B cell (primary cell): ENCODE results near the gene IMPA2. TPM values are rescaled to one million over a fixed set of nuclear protein-coding genes. Genes with fewer than 3 reads are reported as not detected.
"Not testable (repeated sequence)": the region's sequence is repeated elsewhere in the genome, so short reads cannot be mapped to it uniquely, and the experiment has no call there.

Source experiments
- ATAC-seq: fragments of 200-7000 bp; cut with Tn5 transposase; one replicate; pipeline ENCODE4 v1.10.0; 2021; ENCODE audit warnings: low read depth, mild to moderate bottlenecking, moderate number of reproducible peaks, moderate library complexity
- CTCF ChIA-PET: fragments of 350-600 bp; sonication (Branson Sonifier 250); formaldehyde crosslinking; loops from one replicate; lab custom pipeline; 2021; ENCODE audit warnings: antibody characterized with exemption, inconsistent platforms; lab: Charles Lee
- POLR2A ChIA-PET: fragments of 350-600 bp; sonication (Branson Sonifier 250); formaldehyde crosslinking; loops from one replicate; lab custom pipeline; 2021; ENCODE audit warnings: antibody characterized with exemption; lab: Charles Lee
- DNase-seq: peaks from one replicate; pipeline ENCODE4 v3.0.0; 2013
- H2AFZ ChIP-seq: 2 replicates; pipeline ENCODE4 v1.6.1; 2012; ENCODE audit warnings: mild to moderate bottlenecking, low read depth, low read length; ENCODE audit not compliant: insufficient read depth, poor library complexity, severe bottlenecking
- H3K27ac ChIP-seq, 2 donors: 1 replicate in 1 of 2; 2 replicates in 1 of 2; pipeline ENCODE4 v1.5.1; 2012 to 2013; ENCODE audit warnings: low read length in 2 of 2, mild to moderate bottlenecking in 2 of 2, moderate library complexity in 1 of 2
- H3K27me3 ChIP-seq, 4 experiments: fragments of 200-600 bp in 1 of 4; sonication (generic) in 1 of 4; replicated peaks in 1 of 4; 1 replicate in 2 of 4; 2 replicates in 2 of 4; pipeline versions ENCODE4 v1.6.1 to v1.7.0; 2013 to 2016; ENCODE audit warnings: low read length in 3 of 4, mild to moderate bottlenecking in 2 of 4, mixed read lengths in 1 of 4, moderate library complexity in 1 of 4; ENCODE audit not compliant: insufficient read depth in 4 of 4, control insufficient read depth in 3 of 4; ENCODE audit errors: control extremely low read depth in 1 of 4
- H3K36me3 ChIP-seq, 2 experiments: replicated peaks in 1 of 2; 1 replicate in 1 of 2; 2 replicates in 1 of 2; pipeline versions ENCODE4 v1.6.1 to v1.7.1; 2013; ENCODE audit warnings: low read length in 1 of 2; ENCODE audit not compliant: insufficient read depth in 2 of 2, control insufficient read depth in 1 of 2; ENCODE audit errors: control extremely low read depth in 1 of 2, extremely low read depth in 1 of 2
- H3K4me1 ChIP-seq, 2 donors: fragments of 200-600 bp in 1 of 2; sonication (generic) in 1 of 2; 1 replicate in 1 of 2; 2 replicates in 1 of 2; pipeline versions ENCODE4 v1.5.1 to v1.6.1; 2013 to 2017; ENCODE audit warnings: low read length in 2 of 2; ENCODE audit not compliant: control insufficient read depth in 2 of 2, insufficient read depth in 2 of 2
- H3K4me2 ChIP-seq: replicated peaks from 2 replicates; pipeline ENCODE3; 2012; ENCODE audit warnings: mild to moderate bottlenecking, low read depth, low read length; ENCODE audit not compliant: poor library complexity, severe bottlenecking
- H3K4me3 ChIP-seq, 5 experiments: fragments of 200-600 bp in 1 of 5; sonication (generic) in 1 of 5; 1 replicate in 3 of 5; 2 replicates in 2 of 5; pipeline versions ENCODE4 v1.5.1 to v1.7.0; 2011 to 2016; ENCODE audit warnings: low read length in 4 of 5, mild to moderate bottlenecking in 4 of 5, low read depth in 2 of 5, control low read depth in 1 of 5, moderate library complexity in 1 of 5; ENCODE audit not compliant: insufficient read depth in 1 of 5; ENCODE audit errors: control extremely low read depth in 1 of 5, extremely low read depth in 1 of 5
- H3K79me2 ChIP-seq: fragments of 200-600 bp; sonication (generic); one replicate; pipeline ENCODE4 v1.6.0; 2016; ENCODE audit warnings: low read length; ENCODE audit not compliant: control insufficient read depth, insufficient read depth
- H3K9ac ChIP-seq: fragments of 200-600 bp; sonication (generic); 2 replicates; pipeline ENCODE4 v1.6.1; 2017; ENCODE audit warnings: mild to moderate bottlenecking, low read length, moderate library complexity
- H3K9me3 ChIP-seq, 3 donors: one replicate each; pipeline versions ENCODE4 v1.6.1 to v1.7.1; 2013; ENCODE audit warnings: low read length in 2 of 3; ENCODE audit not compliant: control insufficient read depth in 2 of 3, insufficient read depth in 1 of 3; ENCODE audit errors: control extremely low read depth in 1 of 3
- H4K20me1 ChIP-seq: 2 replicates; pipeline ENCODE4 v1.6.0; 2012; ENCODE audit warnings: mild to moderate bottlenecking, low read length; ENCODE audit not compliant: insufficient read depth, control insufficient read depth, poor library complexity, severe bottlenecking
- H3K27ac Mint-ChIP-seq: one replicate; pipeline ENCODE4 v1.8.0; 2021; ENCODE audit warnings: mixed read lengths
- H3K27me3 Mint-ChIP-seq: one replicate; pipeline ENCODE4 v1.8.0; 2021; ENCODE audit warnings: mixed read lengths
- H3K4me1 Mint-ChIP-seq: one replicate; pipeline ENCODE4 v1.8.0; 2021; ENCODE audit warnings: mixed read lengths
- H3K4me3 Mint-ChIP-seq: one replicate; pipeline ENCODE4 v1.8.0; 2021; ENCODE audit warnings: mixed read lengths
- H3K9me3 Mint-ChIP-seq: one replicate; pipeline ENCODE4 v1.8.0; 2022; ENCODE audit warnings: mixed read lengths; ENCODE audit not compliant: insufficient read depth
- CTCF ChIP-seq: fragments of 200-600 bp; IDR thresholded peaks from one replicate; pipeline ENCODE4 v1.8.0; 2022; ENCODE audit warnings: antibody characterized with exemption, mild to moderate bottlenecking
- EZH2 ChIP-seq: IDR thresholded peaks from 2 replicates; pipeline ENCODE4 v1.6.1; 2012; ENCODE audit warnings: borderline replicate concordance, low read depth, mild to moderate bottlenecking, moderate library complexity, low read length; ENCODE audit not compliant: insufficient read depth, poor library complexity, severe bottlenecking
- WGBS: methylation state at CpG from one replicate; pipeline ENCODE4 v1.1.5; 2013; ENCODE audit warnings: missing lambda C conversion rate; ENCODE audit not compliant: insufficient coverage; 5-methylcytosine and 5-hydroxymethylcytosine counted together
- intact Hi-C: fragments of 100-400 bp; cut with micrococcal nuclease; formaldehyde crosslinking; loops from one replicate; pipeline ENCODE4 v1.10.0; 2022
- polyA plus RNA-seq: library from polyadenylated mRNA; depleted of rRNA; stranded (reverse); fragments of >200 nt; gene quantifications from 2 replicates; pipeline ENCODE4 v1.2.3, GENCODE V29; 2012
- total RNA-seq, 2 donors: library from RNA; stranded (reverse); fragments of 120-200 nt in 1 of 2; gene quantifications; 1 replicate in 1 of 2; 2 replicates in 1 of 2; pipeline versions ENCODE4 v1.2.3 to v1.2.4, GENCODE V29; 2013 to 2022

Gene IMPA2
- total and polyA plus RNA-seq, 2 donors (not counting 1 experiment from before 2014, with no cell fraction given), result 8.0 to 11.7 TPM

GRCh38 chr18:12076424-12077140 is 95.3 kb downstream of the IMPA2 start:
- H3K4me2 ChIP-seq, result peak overlapping the region; percentile 33

GRCh38 chr18:12077994-12078393 is 96.7 kb downstream of the IMPA2 start:
- intact Hi-C loops, H3K27me3 Mint-ChIP-seq, H3K79me2 ChIP-seq, H3K9ac ChIP-seq, H4K20me1 ChIP-seq, H3K4me3 Mint-ChIP-seq, H3K4me2 ChIP-seq, ATAC-seq, H3K27ac ChIP-seq, H3K36me3 ChIP-seq, H3K9me3 Mint-ChIP-seq, H3K4me1 ChIP-seq, CTCF ChIA-PET, DNase-seq, H3K27ac Mint-ChIP-seq, H3K27me3 ChIP-seq, H2AFZ ChIP-seq, POLR2A ChIA-PET, H3K4me3 ChIP-seq, H3K9me3 ChIP-seq, H3K4me1 Mint-ChIP-seq: not testable (repeated sequence)
- no CpG with 5 or more reads among the region's 4 CpGs for WGBS

More at GRCh38 chr18:12076424-12077140, 95.3 kb downstream of the IMPA2 start:
- H3K4me1 Mint-ChIP-seq, result peaks cover 2% of the 10 kb centered on the region
- Histone ChIP-seq H3K27ac (no peak overlapping the region), H3K4me3 (no peak overlapping the region), H3K79me2 (no peaks in the 10 kb centered on the region), H3K9me3 (no peaks in the 10 kb centered on the region), H2AFZ (no peak overlapping the region), H3K36me3 (no peaks in the 10 kb centered on the region), H4K20me1 (no peaks in the 10 kb centered on the region), H3K9ac (no peak overlapping the region), H3K27me3 (no peaks in the 10 kb centered on the region), H3K4me1 (no peaks in the 10 kb centered on the region)
- ChIA-PET CTCF (no interaction called here), POLR2A (no interaction called here)
- peak overlapping the region; percentile 56 for H3K4me3 Mint-ChIP-seq
- intact Hi-C loops, result no loop called here
- 32% methylated on average over 52 of the region's 59 CpGs for WGBS
- no peaks in the 10 kb centered on the region for H3K9me3 Mint-ChIP-seq
- no peak overlapping the region for H3K27ac Mint-ChIP-seq
- no peak for DNase-seq
- H3K27me3 Mint-ChIP-seq, result no peaks in the 10 kb centered on the region
- no peak for TF ChIP-seq CTCF
- no peak for TF ChIP-seq EZH2
- ATAC-seq, result peak; percentile 62
